HG03103 (cell line): ENCODE results near the gene CDK4.
"Not testable (repeated sequence)": the region's sequence is repeated elsewhere in the genome, so short reads cannot be mapped to it uniquely, and the experiment has no call there.

Experiments used
- ATAC-seq: cut with Tn5 transposase; IDR thresholded peaks from one replicate; pipeline ENCODE4 v1.9.1; 2021; ENCODE audit warnings: low read depth; ENCODE audit not compliant: unreplicated experiment

Gene CDK4

GRCh38 chr12:57716305-57716704 lies 35.8 kb downstream of the CDK4 start:
- no peak for ATAC-seq

GRCh38 chr12:57715786-57716185 lies 36.3 kb downstream of the CDK4 start:
- ATAC-seq: no peak

GRCh38 chr12:57715036-57715748 lies 36.9 kb downstream of the CDK4 start:
- ATAC-seq: not testable (repeated sequence)

GRCh38 chr12:57713209-57713608 lies 38.9 kb downstream of the CDK4 start:
- no peak for ATAC-seq

- ATAC-seq: no peak
These were observed 39.4 kb downstream of the CDK4 start for GRCh38 chr12:57712701-57713100.

GRCh38 chr12:57708296-57708695 lies 43.8 kb downstream of the CDK4 start:
- no peak for ATAC-seq

- ATAC-seq: no peak
These were observed 44.9 kb downstream of the CDK4 start for GRCh38 chr12:57707250-57707649.

GRCh38 chr12:57700317-57700716 lies 51.8 kb downstream of the CDK4 start:
- ATAC-seq: no peak

GRCh38 chr12:57698414-57698813 lies 53.7 kb downstream of the CDK4 start:
- ATAC-seq: no peak
